GM15510 (cell line): ENCODE data around the gene GLRX.

ENCODE experiments used
- POLR2A ChIP-seq: IDR thresholded peaks from 3 replicates; pipeline ENCODE4 v1.6.1; 2011; ENCODE audit warnings: borderline replicate concordance; ENCODE audit not compliant: insufficient read length; ENCODE audit errors: extremely low read depth

Gene GLRX

DNA sequence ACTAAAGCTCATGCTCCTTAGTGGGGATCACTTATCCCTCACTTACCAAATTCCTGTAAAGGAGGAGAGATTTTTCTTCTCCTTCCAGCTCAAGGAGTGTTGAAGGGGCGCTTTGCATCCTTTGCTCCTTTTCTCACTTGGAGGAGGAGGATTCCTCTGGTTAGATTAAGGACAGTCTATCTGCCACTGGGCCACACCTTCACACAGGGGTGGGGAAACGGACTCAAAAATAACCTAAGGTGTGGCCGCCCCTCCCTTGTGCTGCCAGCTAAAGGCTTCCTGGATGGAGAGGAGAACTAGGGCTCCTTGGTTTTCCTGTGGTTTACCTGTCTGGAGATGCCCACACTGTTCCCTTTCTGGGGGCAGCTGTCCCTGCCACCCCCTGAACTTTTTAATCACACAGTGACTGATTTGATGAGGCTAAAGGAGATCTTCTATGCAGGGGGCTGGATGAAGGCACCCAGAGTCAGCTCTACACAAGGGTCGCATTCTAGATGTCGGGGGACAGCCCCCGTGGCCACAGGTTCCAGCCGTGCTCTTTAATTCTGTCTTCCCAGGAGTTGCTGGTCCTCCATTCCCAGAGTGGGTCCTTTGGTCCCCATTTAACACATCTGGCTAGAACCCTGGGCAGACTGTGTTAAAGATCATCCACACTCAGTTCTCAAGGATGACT lies 14.4 kb downstream of the GLRX start:
- TF ChIP-seq POLR2A, result no peak

DNA sequence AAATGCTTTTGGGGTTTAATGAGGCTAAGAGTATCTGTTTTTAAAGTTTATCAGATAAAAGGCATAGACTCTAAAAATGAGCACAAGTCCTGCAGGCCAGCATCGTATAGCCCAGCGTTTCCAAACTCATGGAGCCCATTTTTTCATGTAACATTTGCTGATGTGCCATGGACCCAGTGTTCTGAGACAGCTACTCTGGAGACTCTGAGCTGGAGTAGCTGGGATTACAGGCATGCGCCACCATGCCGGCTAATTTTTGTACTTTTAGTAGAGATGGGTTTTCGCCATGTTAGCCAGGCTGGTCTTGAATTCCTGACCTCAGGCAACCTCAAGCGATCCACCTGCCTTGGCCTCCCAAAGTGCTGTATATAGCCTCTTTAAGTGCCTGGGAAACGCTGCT lies 15.8 kb downstream of the GLRX start:
- no peak for TF ChIP-seq POLR2A

DNA sequence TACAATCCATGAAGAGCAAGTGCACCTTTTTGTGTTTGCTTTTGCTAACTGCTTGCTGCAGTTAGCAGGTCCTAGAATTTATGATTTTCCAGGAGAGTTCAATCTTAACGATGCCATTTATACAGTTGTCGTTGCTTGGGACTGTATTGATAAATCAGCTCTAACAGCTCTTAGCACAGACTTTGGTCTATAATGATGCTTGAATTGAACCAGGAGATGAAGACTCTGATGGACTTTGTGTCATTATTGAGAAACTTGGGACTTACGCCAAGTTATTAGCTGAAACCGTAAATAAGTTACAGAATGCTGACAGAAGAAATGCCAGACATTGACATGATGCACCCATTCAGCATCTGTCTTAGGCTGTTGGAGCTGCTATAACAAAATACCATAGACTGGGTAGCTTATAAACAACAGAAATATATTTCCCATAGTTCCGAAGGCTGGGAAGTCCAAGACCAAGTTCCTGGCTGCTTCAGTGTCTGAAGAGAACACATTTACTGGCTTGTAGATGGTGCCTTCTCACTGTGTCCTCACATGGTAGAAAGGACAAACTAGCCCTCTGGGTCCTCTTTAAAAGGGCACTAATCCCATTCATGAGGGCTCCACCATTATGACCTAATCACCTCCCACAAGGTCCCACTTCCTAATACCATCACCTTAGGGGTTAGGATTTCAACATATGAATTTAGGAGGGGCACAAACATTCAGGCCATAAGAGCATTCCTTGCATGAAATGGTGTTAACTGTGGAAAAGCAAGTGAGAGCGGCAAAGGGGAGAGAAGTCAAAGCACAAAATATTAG lies 17.6 kb downstream of the GLRX start:
- no peak for TF ChIP-seq POLR2A

DNA sequence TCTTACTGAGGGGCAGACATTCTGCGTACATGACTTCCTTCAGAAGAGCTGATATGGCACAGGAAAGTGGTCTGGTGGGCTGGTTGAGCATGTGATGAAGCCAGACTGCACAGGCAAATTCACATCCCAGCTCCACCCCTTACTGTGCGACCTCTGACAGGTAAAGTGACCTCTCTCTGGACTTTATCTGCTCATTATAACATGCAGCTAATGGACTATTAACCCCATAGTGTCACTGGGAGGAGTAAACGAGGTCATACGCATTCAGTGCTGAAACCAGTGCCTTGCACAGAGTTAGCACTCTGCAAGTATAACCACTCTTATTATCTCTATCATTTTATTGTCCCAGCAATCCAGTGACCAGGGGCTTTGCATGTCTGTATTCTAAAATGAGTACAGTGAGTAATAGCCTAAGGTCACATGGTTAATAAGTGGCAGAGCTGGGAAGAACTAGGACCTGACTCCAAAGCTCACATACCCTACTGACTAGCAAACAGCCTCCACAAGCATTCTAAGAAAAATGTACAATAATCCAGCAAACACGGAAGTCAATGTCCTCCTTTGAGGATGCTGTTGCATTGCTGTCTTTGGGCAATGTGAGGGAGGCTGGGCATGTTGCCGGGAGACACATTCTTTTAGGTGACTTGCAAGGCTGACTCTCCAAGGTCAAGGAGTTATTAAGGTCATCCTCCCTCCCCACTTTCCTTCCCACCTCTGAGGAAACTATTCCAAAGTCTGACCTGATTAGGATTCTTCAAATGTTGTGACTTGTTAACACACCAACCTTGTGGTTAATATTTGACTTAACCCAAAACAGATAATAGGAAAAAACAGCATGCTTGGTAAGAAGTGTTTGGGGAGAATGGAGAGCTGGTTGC lies 19.0 kb downstream of the GLRX start:
- no peak for TF ChIP-seq POLR2A

DNA sequence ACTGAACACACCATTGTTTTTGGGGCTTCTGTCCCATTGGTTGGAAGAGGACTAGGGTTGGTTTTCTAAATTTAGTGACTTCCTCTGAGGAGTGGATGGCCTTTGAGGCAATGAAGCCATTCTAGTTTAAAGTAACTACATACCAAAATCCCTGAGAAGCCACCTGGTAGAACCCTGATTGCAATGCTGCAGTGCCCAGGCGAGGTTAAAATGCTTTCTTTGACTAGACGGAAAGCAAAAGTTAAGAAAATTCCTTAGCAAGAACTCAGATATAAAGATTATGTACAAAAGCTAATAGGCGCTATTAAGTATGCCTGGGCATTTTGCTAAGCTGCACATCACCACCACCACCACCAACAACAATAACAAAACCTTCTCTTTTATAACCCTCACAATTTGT lies 20.6 kb downstream of the GLRX start:
- TF ChIP-seq POLR2A, result no peak

DNA sequence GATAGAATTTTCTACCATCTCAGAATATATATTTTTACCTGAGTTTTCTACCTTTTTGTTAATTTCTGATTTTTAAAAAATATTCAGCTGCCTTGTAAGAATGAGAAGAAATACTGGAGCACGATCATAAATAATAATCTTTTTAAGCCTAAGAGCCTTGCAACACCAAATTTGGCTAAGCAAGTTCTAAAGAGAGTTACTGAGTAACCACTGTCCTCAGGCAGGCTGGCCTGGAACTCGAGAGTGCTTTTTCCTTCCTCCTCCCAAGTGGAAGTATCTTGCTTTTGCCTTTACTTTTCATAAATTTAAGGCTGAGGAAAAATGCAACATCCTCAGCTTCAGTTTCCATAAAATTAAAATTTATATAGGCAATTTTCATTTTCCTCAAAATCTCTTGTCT lies 21.0 kb downstream of the GLRX start:
- no peak for TF ChIP-seq POLR2A

DNA sequence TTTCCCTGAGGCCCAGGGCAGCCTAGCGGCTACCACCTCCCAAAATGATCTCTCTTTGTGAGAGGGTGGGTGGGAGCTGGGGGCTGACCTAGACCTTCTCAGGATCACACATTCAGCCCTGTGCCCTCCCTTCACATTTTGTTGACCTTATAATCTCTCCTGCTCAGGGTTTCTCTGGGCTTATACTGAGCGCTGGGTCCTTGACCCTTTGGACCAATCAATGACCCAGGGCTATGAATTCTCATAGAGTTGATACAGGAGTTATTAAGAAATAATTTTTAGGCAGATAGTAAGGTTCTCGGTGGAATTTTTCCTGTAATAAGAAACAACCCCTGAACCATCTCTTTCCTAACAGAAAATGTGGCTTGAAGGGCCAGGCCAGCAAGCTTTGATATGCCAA lies 22.0 kb downstream of the GLRX start:
- no peak for TF ChIP-seq POLR2A

DNA sequence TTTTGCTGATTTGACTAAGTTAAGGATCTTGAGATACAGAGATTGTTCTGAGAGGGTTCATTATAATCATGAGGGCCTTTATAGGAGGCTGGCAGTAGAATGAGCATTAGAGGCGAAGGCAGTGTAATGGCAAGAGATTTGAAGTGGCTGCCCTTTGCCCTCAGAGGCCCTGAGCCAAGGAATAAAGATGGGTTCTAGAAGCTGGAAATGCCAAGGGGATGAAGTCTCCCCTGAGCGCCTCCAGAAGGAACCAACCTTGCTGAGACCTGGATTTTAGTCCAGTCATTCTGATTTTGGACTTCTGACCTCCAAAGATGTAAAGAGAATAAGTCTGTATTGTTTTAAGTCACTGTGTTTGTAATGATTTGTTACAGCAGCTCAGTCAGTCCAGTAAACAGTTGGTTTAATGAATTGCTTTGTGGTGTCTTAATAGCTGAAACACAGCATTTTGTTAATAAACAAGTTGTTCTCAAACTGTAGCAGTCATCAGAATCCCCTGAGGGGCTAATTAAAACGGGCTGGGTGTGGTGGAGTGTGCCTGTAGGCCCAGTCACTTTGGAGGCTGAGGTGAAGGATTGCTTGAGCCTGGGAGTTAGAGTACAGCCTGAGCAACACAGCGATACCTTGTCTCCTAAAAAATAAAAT lies 23.2 kb downstream of the GLRX start:
- no peak for TF ChIP-seq POLR2A

DNA sequence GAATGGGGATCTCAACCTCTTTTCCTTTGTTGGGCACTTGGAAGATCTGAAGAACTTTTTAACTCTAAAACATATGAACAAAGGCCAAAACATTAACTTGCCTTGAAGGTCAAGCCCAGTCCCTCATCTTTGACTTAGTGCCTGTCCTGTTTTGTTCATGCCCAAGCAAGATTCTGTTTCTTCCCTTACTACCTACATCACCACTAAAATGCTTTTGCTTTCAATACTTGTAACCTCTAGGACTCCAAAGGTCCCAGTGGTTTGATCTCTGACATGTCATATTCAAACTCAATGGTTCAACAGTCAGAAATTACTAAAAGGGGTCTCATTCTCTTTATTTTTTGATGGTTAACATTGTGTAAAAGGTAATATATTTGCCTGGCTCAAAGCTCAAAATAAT lies 24.0 kb downstream of the GLRX start:
- TF ChIP-seq POLR2A, result no peak

DNA sequence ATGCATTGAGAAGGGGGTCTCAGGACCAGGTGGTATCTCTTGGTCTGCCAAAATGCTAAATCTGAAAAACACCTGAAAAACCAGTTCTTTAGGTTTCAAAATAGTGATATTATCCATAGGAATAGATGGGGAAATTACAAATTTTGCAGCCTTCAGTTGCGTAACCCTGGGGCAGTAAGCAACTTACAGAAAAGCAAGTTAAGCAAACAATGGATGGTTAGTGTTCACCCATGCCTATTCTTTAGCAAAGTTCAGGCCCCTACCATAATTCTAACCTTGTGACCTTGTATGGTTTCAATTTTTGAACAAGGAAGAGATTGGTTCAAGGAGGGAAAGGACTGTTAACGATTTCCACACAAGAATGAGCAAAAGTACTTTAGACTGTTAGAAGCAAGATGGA lies 24.5 kb downstream of the GLRX start:
- no peak for TF ChIP-seq POLR2A

DNA sequence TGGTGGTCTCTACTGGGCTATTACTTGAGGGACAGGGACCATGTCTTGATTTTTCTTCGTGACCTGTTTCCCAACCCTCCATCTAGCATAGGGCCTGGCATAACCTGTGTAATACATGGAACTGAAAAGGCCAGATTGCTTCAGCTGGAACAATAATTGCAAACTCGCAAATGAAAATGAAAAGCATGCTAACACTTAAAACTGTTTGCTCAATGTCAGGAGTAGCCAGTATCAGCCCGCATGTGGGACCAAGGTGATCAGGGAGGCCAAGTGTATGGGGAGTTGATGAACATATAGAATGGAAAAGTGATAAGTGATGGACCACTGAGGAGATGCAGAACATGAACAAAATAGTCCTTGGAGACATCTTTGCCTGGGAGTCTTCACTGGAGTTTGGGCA lies 25.2 kb downstream of the GLRX start:
- TF ChIP-seq POLR2A, result no peak

DNA sequence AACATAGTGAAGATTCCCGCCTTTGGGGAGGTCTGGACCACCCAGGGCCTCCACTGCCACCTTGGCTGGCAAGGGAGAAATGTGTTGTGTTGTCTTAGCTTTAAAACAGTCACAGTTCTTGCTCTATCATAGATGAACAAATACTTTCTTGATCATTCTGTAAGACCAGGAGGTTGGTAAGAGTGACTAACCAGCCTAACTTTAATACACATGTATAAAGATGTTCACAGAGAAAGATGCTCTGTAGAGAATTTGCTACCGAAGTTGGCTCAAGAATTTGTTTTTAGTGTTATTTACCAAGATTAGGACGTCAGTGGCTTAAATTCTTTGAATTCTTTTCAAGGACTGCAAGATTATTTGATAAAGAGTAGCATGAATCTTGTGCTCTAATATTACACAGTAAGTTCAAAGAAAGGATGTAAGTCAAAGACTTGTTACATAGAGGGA lies 28.4 kb downstream of the GLRX start:
- no peak for TF ChIP-seq POLR2A

DNA sequence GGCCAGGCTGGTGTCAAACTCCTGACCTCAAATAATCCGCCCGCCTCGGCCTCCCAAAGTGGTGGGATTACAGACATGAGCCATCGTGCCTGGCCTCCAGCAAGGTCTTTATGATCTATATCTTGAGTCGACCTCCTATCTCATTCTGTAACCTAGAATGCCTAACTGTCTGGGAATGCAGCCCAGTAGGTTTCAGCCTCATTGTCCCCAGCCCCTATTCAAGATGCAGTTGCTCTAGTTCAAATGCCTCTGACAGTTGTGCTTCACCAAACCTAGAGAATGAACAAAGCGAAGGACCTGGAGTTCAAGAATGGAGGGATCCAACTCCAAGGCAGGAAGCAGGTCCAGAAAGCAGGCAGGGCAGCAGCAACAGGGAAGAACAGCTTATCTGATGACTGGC lies 30.8 kb downstream of the GLRX start:
- no peak for TF ChIP-seq POLR2A

DNA sequence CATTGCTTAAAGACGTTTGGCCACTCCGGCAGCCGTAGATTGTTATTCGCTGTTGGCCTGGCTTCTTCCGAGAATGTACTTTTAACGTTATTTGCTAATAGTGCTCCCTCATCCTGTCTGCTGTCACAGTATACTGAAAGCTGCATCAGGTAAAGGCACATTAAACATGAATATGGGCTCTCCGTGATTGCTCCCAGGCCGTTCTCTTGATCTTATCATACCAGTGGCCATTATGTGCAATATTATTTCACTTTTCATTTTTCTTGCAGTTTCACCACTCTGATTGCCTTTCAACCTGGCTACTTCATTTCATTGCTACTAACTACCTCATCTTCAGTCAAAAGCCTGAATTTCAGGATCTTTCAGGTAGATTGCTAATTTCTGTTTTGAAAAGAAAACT lies 34.0 kb downstream of the GLRX start:
- no peak for TF ChIP-seq POLR2A
